Heart left ventricle (tissue), 13 donors: ENCODE results near the gene SLC23A3.

Experiments
- POLR2A ChIP-seq, 2 donors: fragments of 450-650 bp; IDR thresholded peaks; one replicate each; pipeline ENCODE4 v1.6.1; 2017; ENCODE audit warnings: antibody characterized with exemption in 2 of 2, mild to moderate bottlenecking in 2 of 2, moderate library complexity in 2 of 2
- TF ChIP-seq, protein P1 (sequence below), 12 donors: fragments of 200-600 bp; sonication (generic) in 4 of 12; IDR thresholded peaks; one replicate each; pipeline versions ENCODE4 v1.5.0 to v1.8.0; 2018 to 2022; ENCODE audit warnings: antibody characterized with exemption in 12 of 12, mild to moderate bottlenecking in 5 of 12
- donor health status: ischemic (EF 13 %, LVEDD 7.1; RV severe dilation, severe dysfunction).
- donor health status: DM: no; HTN: yes; CAD: no.
- donor health status: DM: no; HTN: no; CAD: no.
- donor health status: ischemic (EF 25% LVEDD 6.9; RV normal size, moderate dysfunction).
- donor health status: ischemic (EF 25% LVEDD 5.7; RV mildly dilated, moderate dysfunction).
- donor health status: ischemic (EF 35%, LVEDD 5.7; RV mildly dilated, moderate dysfunction).
- donor health status: nonischemic (EF 11% LVEDD 7.7; RV severe dilation, severe dysfunction).
- donor health status: DM: yes; HTN: yes; CAD: no.
- donor health status: PGD.
- donor health status: ischemic (EF 29% LVEDD 5.4; RV normal size, mild dysfunction).
- donor health status: nonischemic (EF 23%, LVEDD 6.1; RV moderate dilation, normal function).

GRCh38 chr2:219175928-219176817, 6.3 kb upstream of the SLC23A3 start:
- TF ChIP-seq, protein P1, sequence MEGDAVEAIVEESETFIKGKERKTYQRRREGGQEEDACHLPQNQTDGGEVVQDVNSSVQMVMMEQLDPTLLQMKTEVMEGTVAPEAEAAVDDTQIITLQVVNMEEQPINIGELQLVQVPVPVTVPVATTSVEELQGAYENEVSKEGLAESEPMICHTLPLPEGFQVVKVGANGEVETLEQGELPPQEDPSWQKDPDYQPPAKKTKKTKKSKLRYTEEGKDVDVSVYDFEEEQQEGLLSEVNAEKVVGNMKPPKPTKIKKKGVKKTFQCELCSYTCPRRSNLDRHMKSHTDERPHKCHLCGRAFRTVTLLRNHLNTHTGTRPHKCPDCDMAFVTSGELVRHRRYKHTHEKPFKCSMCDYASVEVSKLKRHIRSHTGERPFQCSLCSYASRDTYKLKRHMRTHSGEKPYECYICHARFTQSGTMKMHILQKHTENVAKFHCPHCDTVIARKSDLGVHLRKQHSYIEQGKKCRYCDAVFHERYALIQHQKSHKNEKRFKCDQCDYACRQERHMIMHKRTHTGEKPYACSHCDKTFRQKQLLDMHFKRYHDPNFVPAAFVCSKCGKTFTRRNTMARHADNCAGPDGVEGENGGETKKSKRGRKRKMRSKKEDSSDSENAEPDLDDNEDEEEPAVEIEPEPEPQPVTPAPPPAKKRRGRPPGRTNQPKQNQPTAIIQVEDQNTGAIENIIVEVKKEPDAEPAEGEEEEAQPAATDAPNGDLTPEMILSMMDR (IDR thresholded peaks at IDR 0.05) = peak in 7 of 12 donors; percentile 9 to 34 (median 30)
- TF ChIP-seq POLR2A (IDR thresholded peaks at IDR 0.05) = no peak
